ENCODE measurements around the gene ATP2A1. TPM values are rescaled to one million over a fixed set of nuclear protein-coding genes. Genes with fewer than 3 reads are reported as not detected.

ATP2A1 gene
- total RNA-seq, 4 donors from 2014 or later, result 1.6 TPM; not detected in 3

- TF ChIP-seq POLR2A (IDR thresholded peaks at IDR 0.05) (no peak), CTCF (IDR thresholded peaks at IDR 0.05) (no peak)
- Histone ChIP-seq H3K4me3 (no peak overlapping the region), H3K36me3 (no peaks in the 10 kb centered on the region), H3K4me1 (no peaks in the 10 kb centered on the region), H3K27me3 (no peaks in the 10 kb centered on the region), H3K9me3 (no peaks in the 10 kb centered on the region), H3K27ac (no peak overlapping the region)
- no peak for DNase-seq
- intact Hi-C loops (cut with DNase I; ENCODE audit: low total_unique reads), result no loop called here
Observed at GRCh38 chr16:28904828-28905227, 26.5 kb downstream of the ATP2A1 start.

DNA sequence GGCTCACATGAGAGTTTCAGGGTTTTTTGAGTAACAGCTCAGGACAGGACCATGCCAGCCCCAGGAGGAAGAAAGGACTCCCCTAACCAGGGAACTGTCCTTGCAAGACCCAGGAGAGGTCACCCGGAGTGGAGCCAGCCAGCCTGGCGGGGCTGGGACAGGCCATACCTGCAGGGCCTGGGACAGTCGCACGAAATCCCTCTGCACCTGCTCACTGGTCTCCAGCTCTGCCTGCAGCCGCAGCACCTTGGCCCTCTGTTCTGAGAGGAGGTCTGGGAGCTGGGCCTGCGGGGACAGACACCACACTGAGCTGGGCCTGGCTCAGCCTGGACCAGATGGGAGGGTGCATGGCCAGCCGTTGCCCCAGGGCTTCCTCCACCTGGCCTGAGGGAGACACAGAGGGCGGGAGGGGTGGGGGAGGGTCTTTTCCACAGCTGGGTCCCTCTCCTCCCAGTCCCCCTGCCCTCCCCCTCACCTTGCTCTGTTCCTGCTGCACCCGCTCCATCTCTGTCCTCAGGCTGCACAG lies 27.0 kb downstream of the ATP2A1 start:
- H3K27ac ChIP-seq, result no peak overlapping the region
- H3K4me1 ChIP-seq, result no peaks in the 10 kb centered on the region
- H3K4me3 ChIP-seq, result no peak overlapping the region
- intact Hi-C loops (cut with DNase I; ENCODE audit: low total_unique reads), result no loop called here
- no peaks in the 10 kb centered on the region for H3K36me3 ChIP-seq
- no peaks in the 10 kb centered on the region for H3K27me3 ChIP-seq
- H3K9me3 ChIP-seq, result no peaks in the 10 kb centered on the region
- DNase-seq, result no peak
- no peak for TF ChIP-seq POLR2A (IDR thresholded peaks at IDR 0.05)
- TF ChIP-seq CTCF (IDR thresholded peaks at IDR 0.05), result no peak

DNA sequence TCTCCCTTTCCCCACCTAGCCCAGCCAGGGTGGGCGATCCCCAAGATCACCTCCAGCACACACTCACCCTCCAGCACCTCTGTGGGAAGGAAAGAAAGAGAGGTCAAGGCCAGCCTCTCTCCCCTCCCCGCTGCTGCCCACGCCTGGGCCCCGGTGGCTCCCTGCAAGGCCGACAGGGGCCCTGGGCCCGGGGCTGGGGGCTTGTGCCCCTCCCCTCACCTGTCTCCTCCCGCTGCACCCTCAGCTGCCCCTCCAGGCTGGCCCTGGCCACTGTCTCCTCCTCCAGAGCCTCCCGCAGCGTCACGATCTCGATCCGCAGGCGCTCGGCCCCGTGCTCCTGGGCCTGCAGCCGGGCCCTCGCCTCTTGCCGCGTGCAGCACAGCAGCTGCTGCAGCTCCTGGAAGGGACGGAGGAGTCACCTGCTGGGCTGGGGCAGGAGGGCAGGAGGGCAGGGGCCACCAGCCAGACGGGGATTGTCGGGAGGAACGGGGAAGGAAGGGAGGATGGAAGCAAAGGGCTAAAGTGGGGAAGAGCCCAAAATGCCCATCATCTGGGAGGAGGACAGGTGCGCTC lies 27.6 kb downstream of the ATP2A1 start:
- no peaks in the 10 kb centered on the region for H3K4me1 ChIP-seq
- intact Hi-C loops (cut with DNase I; ENCODE audit: low total_unique reads), result no loop called here
- no peaks in the 10 kb centered on the region for H3K27me3 ChIP-seq
- DNase-seq, result no peak
- no peak overlapping the region for H3K4me3 ChIP-seq
- TF ChIP-seq POLR2A (IDR thresholded peaks at IDR 0.05) (no peak), CTCF (IDR thresholded peaks at IDR 0.05) (no peak)
- no peaks in the 10 kb centered on the region for H3K36me3 ChIP-seq
- no peak overlapping the region for H3K27ac ChIP-seq
- no peaks in the 10 kb centered on the region for H3K9me3 ChIP-seq

DNA sequence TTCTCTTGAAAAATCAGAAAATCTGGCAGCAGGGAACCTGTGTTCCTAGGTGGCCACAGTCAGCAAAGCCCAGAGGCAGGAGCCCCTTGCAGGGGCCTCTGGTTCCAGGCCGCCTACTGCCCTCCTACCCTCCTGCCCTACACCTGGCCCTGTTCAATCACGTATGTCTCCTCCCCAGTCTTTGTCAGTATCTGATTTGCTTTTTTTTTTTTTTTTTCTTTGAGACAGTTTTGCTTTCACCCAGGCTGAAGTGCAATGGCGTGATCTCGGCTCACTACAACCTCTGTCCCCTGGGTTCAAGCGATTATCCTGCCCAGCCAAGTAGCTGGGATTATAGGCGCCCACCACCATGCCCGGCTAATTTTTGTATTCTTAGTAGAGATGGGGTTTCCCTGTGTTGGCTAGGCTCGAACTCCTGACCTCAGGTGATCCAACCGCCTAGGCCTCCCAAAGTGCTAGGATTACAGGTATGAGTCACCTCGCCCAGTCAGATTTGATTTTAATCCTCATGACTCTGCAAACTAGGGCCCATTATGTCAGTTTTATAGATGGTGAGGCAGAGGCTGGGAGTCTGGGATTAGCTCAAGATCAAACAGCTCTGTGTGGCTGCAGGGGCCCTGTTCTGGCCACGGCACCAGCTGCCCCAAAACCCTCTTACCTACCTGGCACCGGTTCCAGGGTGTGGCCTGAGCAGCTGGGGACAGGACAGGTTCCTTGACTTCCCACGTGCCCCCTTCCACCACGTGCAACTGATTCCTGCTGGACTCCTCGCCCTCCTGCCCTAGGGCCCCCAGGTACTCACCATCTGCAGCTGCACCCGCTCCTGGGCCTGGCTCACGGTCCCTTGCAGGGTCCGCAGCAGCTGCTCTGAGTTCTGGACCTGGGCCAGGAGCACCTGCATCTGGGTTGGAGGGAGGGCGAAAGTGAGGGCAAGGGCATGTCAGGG lies 32.1 kb downstream of the ATP2A1 start:
- no peak for TF ChIP-seq CTCF (IDR thresholded peaks at IDR 0.05)
- no peak for TF ChIP-seq POLR2A (IDR thresholded peaks at IDR 0.05)
- intact Hi-C loops (cut with DNase I; ENCODE audit: low total_unique reads), result no loop called here
- Histone ChIP-seq H3K27ac (no peak overlapping the region), H3K4me3 (no peak overlapping the region), H3K27me3 (no peaks in the 10 kb centered on the region), H3K4me1 (no peaks in the 10 kb centered on the region), H3K36me3 (no peaks in the 10 kb centered on the region), H3K9me3 (no peaks in the 10 kb centered on the region)
- no peak for DNase-seq

DNA sequence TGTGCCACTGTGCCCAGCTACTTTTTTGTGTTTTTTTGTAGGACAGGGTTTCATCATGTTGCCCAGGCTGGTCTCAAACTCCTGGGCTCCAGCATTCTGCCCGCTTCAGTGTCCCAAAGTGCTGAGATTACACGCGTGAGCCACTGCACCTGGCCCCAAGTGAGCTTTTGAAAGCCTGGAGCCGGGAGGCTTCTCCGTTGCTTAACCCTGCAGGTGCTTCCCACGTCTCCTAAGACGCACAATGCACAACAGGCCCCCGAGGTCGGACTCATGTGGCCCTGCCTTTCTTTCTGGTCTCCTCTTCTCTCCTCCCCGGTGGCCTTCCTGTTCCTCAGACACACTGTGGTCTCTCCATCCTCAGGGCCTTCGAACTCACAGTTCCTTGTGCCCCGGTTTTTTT lies 34.3 kb downstream of the ATP2A1 start:
- no peak overlapping the region for H3K27ac ChIP-seq
- TF ChIP-seq CTCF (IDR thresholded peaks at IDR 0.05) (no peak), POLR2A (IDR thresholded peaks at IDR 0.05) (no peak)
- no peaks in the 10 kb centered on the region for H3K4me1 ChIP-seq
- H3K4me3 ChIP-seq, result no peak overlapping the region
- no peaks in the 10 kb centered on the region for H3K36me3 ChIP-seq
- no peaks in the 10 kb centered on the region for H3K9me3 ChIP-seq
- intact Hi-C loops (cut with DNase I; ENCODE audit: low total_unique reads), result no loop called here
- DNase-seq, result no peak
- no peaks in the 10 kb centered on the region for H3K27me3 ChIP-seq

Measured in uterus (tissue), 4 donors.